Activated T-helper 17 cell treated with anti-CD3 and anti-CD28 coated beads, Interleukin-2, amount 50 U/mL, for 72 hours (primary cell): ENCODE results near the gene MFAP4. TPM values are rescaled to one million over a fixed set of nuclear protein-coding genes. Genes with fewer than 3 reads are reported as not detected.

Experiments used
- ATAC-seq: fragments of 150-1000 bp; cut with Tn5 transposase; replicated peaks from 2 replicates; pipeline ENCODE4 v1.10.0; 2021; ENCODE audit warnings: mild to moderate bottlenecking, moderate library complexity
- H3K27ac Mint-ChIP-seq: one replicate; pipeline ENCODE4 v1.8.0; 2022; ENCODE audit warnings: mixed read lengths
- H3K27me3 Mint-ChIP-seq: one replicate; pipeline ENCODE4 v1.8.0; 2022; ENCODE audit warnings: mixed read lengths
- H3K36me3 Mint-ChIP-seq: one replicate; pipeline ENCODE4 v1.8.0; 2022; ENCODE audit warnings: low read depth, mild to moderate bottlenecking, mixed read lengths
- H3K4me1 Mint-ChIP-seq: one replicate; pipeline ENCODE4 v1.8.0; 2022; ENCODE audit warnings: mixed read lengths
- H3K4me3 Mint-ChIP-seq: one replicate; pipeline ENCODE4 v1.8.0; 2022; ENCODE audit warnings: mild to moderate bottlenecking, mixed read lengths
- H3K9me3 Mint-ChIP-seq: one replicate; pipeline ENCODE4 v1.8.0; 2022; ENCODE audit warnings: mixed read lengths
- total RNA-seq, 2 donors: library from RNA; stranded (reverse); gene quantifications; one replicate each; pipeline ENCODE4 v1.2.3, GENCODE V29; 2022

MFAP4 gene
- total RNA-seq, 2 donors from 2014 or later, result not detected

GRCh38 chr17:19402171-19402570 lies 15.2 kb upstream of the MFAP4 start:
- no peaks in the 10 kb centered on the region for H3K9me3 Mint-ChIP-seq
- no peaks in the 10 kb centered on the region for H3K36me3 Mint-ChIP-seq
- no peak overlapping the region for H3K27ac Mint-ChIP-seq
- no peak overlapping the region for H3K4me3 Mint-ChIP-seq
- ATAC-seq, result no peak
- H3K27me3 Mint-ChIP-seq, result no peaks in the 10 kb centered on the region
- no peaks in the 10 kb centered on the region for H3K4me1 Mint-ChIP-seq

GRCh38 chr17:19401321-19402010 lies 14.5 kb upstream of the MFAP4 start:
- H3K4me1 Mint-ChIP-seq, result no peaks in the 10 kb centered on the region
- H3K4me3 Mint-ChIP-seq, result no peak overlapping the region
- no peaks in the 10 kb centered on the region for H3K27me3 Mint-ChIP-seq
- H3K36me3 Mint-ChIP-seq, result no peaks in the 10 kb centered on the region
- H3K27ac Mint-ChIP-seq, result no peak overlapping the region
- no peaks in the 10 kb centered on the region for H3K9me3 Mint-ChIP-seq
- no peak for ATAC-seq

GRCh38 chr17:19399750-19400450 lies 12.9 kb upstream of the MFAP4 start:
- no peaks in the 10 kb centered on the region for H3K27me3 Mint-ChIP-seq
- H3K36me3 Mint-ChIP-seq, result no peaks in the 10 kb centered on the region
- ATAC-seq, result no peak
- no peaks in the 10 kb centered on the region for H3K4me1 Mint-ChIP-seq
- H3K4me3 Mint-ChIP-seq, result no peak overlapping the region
- H3K27ac Mint-ChIP-seq, result no peak overlapping the region
- H3K9me3 Mint-ChIP-seq, result no peaks in the 10 kb centered on the region

GRCh38 chr17:19398301-19399181 lies 11.6 kb upstream of the MFAP4 start:
- Mint-ChIP-seq H3K36me3 (no peaks in the 10 kb centered on the region), H3K4me1 (no peaks in the 10 kb centered on the region), H3K9me3 (no peaks in the 10 kb centered on the region), H3K4me3 (no peak overlapping the region), H3K27ac (no peak overlapping the region), H3K27me3 (no peaks in the 10 kb centered on the region)
- no peak for ATAC-seq

- Mint-ChIP-seq H3K27ac (no peak overlapping the region), H3K36me3 (no peaks in the 10 kb centered on the region), H3K4me1 (no peaks in the 10 kb centered on the region), H3K9me3 (no peaks in the 10 kb centered on the region), H3K4me3 (no peak overlapping the region), H3K27me3 (no peaks in the 10 kb centered on the region)
- ATAC-seq, result no peak
Observed at GRCh38 chr17:19397556-19398041, 10.6 kb upstream of the MFAP4 start.

- Mint-ChIP-seq H3K9me3 (no peaks in the 10 kb centered on the region), H3K36me3 (no peaks in the 10 kb centered on the region), H3K27me3 (no peaks in the 10 kb centered on the region), H3K4me3 (no peak overlapping the region), H3K4me1 (no peaks in the 10 kb centered on the region), H3K27ac (no peak overlapping the region)
- no peak for ATAC-seq
Observed at GRCh38 chr17:19392303-19392702, 5.3 kb upstream of the MFAP4 start.

GRCh38 chr17:19391432-19391831 lies 4.4 kb upstream of the MFAP4 start:
- no peak overlapping the region for H3K4me3 Mint-ChIP-seq
- H3K9me3 Mint-ChIP-seq, result no peaks in the 10 kb centered on the region
- H3K27me3 Mint-ChIP-seq, result no peaks in the 10 kb centered on the region
- no peak for ATAC-seq
- no peaks in the 10 kb centered on the region for H3K36me3 Mint-ChIP-seq
- H3K27ac Mint-ChIP-seq, result no peak overlapping the region
- H3K4me1 Mint-ChIP-seq, result no peaks in the 10 kb centered on the region

GRCh38 chr17:19390951-19391350 lies 4.0 kb upstream of the MFAP4 start:
- ATAC-seq, result no peak

GRCh38 chr17:19388791-19389785 lies 2.1 kb upstream of the MFAP4 start:
- Mint-ChIP-seq H3K4me3 (no peak overlapping the region), H3K27me3 (no peaks in the 10 kb centered on the region), H3K4me1 (no peaks in the 10 kb centered on the region), H3K36me3 (peaks cover 6% of the 10 kb centered on the region), H3K9me3 (no peaks in the 10 kb centered on the region), H3K27ac (no peak overlapping the region)
- ATAC-seq, result no peak

More at GRCh38 chr17:19390951-19391350, 4.0 kb upstream of the MFAP4 start:
- Mint-ChIP-seq H3K27ac (no peak overlapping the region), H3K36me3 (no peaks in the 10 kb centered on the region), H3K27me3 (no peaks in the 10 kb centered on the region), H3K9me3 (no peaks in the 10 kb centered on the region), H3K4me3 (no peak overlapping the region), H3K4me1 (no peaks in the 10 kb centered on the region)

- ATAC-seq, result no peak
- Mint-ChIP-seq H3K4me3 (no peak overlapping the region), H3K27ac (peak overlapping the region; percentile 3), H3K36me3 (peaks cover 15% of the 10 kb centered on the region), H3K4me1 (no peaks in the 10 kb centered on the region), H3K27me3 (no peaks in the 10 kb centered on the region), H3K9me3 (no peaks in the 10 kb centered on the region)
Observed at GRCh38 chr17:19387921-19388521, 1.0 kb upstream of the MFAP4 start.

- Mint-ChIP-seq H3K4me3 (no peak overlapping the region), H3K36me3 (peaks cover 21% of the 10 kb centered on the region), H3K9me3 (no peaks in the 10 kb centered on the region), H3K4me1 (no peaks in the 10 kb centered on the region), H3K27ac (no peak overlapping the region), H3K27me3 (no peaks in the 10 kb centered on the region)
- peak; percentile 71 for ATAC-seq
Observed at GRCh38 chr17:19386051-19386929, 700 bp downstream of the MFAP4 start.

GRCh38 chr17:19385521-19385983 lies 1.4 kb downstream of the MFAP4 start:
- Mint-ChIP-seq H3K27ac (no peak overlapping the region), H3K9me3 (no peaks in the 10 kb centered on the region), H3K4me1 (no peaks in the 10 kb centered on the region), H3K36me3 (peaks cover 28% of the 10 kb centered on the region), H3K4me3 (no peak overlapping the region), H3K27me3 (no peaks in the 10 kb centered on the region)
- ATAC-seq, result no peak
